AG09319 (cell line): ENCODE data around the gene GIGYF2.

Source experiments
- DNase-seq: peaks from one replicate; pipeline ENCODE4 v3.0.0-alpha.2; 2010; ENCODE audit warnings: low read depth; ENCODE audit errors: extremely low read depth
- CTCF ChIP-seq: IDR thresholded peaks from 2 replicates; pipeline ENCODE4 v1.5.1; 2011; ENCODE audit warnings: low read depth, mild to moderate bottlenecking, inconsistent platforms, low read length, moderate library complexity

GIGYF2 gene

GRCh38 chr2:232882085-232882484, 185.0 kb downstream of the GIGYF2 start:
- TF ChIP-seq CTCF, result no peak
- DNase-seq, result no peak

- TF ChIP-seq CTCF, result no peak
- DNase-seq, result no peak
Measured at GRCh38 chr2:232882505-232883115, 185.5 kb downstream of the GIGYF2 start.

- DNase-seq, result no peak
- no peak for TF ChIP-seq CTCF
Measured at GRCh38 chr2:232883116-232883721, 186.1 kb downstream of the GIGYF2 start.

- no peak for TF ChIP-seq CTCF
- no peak for DNase-seq
Measured at GRCh38 chr2:232884001-232884421, 186.9 kb downstream of the GIGYF2 start.

GRCh38 chr2:232884549-232885263, 187.6 kb downstream of the GIGYF2 start:
- DNase-seq, result no peak
- no peak for TF ChIP-seq CTCF

GRCh38 chr2:232885264-232885961, 188.3 kb downstream of the GIGYF2 start:
- no peak for TF ChIP-seq CTCF
- no peak for DNase-seq

GRCh38 chr2:232886176-232886575, 189.0 kb downstream of the GIGYF2 start:
- TF ChIP-seq CTCF, result no peak
- DNase-seq, result no peak
